Measurements from ENCODE around the gene ARHGEF4.

DNA sequence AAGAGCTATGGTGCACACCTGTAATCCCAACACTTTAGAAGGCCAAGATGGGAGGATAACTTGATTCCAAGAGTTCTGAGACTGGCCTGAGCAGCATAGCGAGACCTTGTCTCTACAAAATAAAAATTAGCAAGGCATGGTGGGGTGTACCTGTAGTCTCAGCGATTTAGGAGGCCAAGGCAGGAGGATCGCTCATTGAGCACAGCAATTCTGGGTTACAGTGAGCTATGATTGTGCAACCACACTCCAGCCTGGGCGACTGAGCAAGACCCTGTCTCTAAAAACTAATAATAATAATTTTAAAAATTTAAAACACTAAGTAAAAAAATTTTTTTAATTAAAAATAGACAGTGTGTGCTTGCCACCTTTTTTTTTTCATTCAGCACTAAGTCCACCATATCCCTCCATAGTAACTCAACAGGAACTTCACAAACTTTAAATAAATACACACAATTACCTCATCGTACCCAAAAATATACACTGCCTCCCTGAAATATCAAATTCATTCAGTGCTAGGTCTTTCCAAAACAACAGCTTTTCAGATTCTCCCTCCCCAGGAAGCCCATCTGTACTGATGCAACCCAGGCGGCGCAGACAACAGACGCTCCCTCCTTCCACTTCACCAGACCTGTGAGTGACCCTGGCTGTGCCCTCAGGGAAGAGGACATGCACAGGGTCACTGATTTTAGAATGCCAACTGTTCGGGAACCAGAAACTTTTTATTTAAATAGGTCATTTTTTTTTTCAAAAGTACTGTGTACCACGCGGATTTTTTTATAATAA, 227.0 kb downstream of the ARHGEF4 start:
- TF ChIP-seq, protein P1, sequence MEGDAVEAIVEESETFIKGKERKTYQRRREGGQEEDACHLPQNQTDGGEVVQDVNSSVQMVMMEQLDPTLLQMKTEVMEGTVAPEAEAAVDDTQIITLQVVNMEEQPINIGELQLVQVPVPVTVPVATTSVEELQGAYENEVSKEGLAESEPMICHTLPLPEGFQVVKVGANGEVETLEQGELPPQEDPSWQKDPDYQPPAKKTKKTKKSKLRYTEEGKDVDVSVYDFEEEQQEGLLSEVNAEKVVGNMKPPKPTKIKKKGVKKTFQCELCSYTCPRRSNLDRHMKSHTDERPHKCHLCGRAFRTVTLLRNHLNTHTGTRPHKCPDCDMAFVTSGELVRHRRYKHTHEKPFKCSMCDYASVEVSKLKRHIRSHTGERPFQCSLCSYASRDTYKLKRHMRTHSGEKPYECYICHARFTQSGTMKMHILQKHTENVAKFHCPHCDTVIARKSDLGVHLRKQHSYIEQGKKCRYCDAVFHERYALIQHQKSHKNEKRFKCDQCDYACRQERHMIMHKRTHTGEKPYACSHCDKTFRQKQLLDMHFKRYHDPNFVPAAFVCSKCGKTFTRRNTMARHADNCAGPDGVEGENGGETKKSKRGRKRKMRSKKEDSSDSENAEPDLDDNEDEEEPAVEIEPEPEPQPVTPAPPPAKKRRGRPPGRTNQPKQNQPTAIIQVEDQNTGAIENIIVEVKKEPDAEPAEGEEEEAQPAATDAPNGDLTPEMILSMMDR (IDR thresholded peaks at IDR 0.05; ENCODE audit: extremely low read depth in 1 of 2, insufficient read depth in 1 of 2, low read depth in 1 of 2, low read length in 2 of 2): no peak
- no peak for TF ChIP-seq POLR2A (IDR thresholded peaks at IDR 0.05; ENCODE audit: low read depth, low read length)
- TF ChIP-seq, protein P2, sequence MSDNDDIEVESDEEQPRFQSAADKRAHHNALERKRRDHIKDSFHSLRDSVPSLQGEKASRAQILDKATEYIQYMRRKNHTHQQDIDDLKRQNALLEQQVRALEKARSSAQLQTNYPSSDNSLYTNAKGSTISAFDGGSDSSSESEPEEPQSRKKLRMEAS (IDR thresholded peaks at IDR 0.05; ENCODE audit: insufficient read depth, insufficient read length): no peak
- no peak for TF ChIP-seq POLR2AphosphoS5 (IDR thresholded peaks at IDR 0.05; ENCODE audit: insufficient read depth, low read depth, low read length)
- TF ChIP-seq JUN (IDR thresholded peaks at IDR 0.05; ENCODE audit: borderline replicate concordance, insufficient read depth, insufficient read length, low read depth): no peak
- no peak for TF ChIP-seq FOS (IDR thresholded peaks at IDR 0.05; ENCODE audit: borderline replicate concordance, insufficient read depth, low read length)
- TF ChIP-seq EZH2 (IDR thresholded peaks at IDR 0.05; ENCODE audit: borderline replicate concordance, low read depth, low read length, severe bottlenecking): no peak
- TF ChIP-seq GATA2 (IDR thresholded peaks at IDR 0.05; ENCODE audit: insufficient read depth, insufficient read length, low read depth, low read length): no peak
- TF ChIP-seq MYC (IDR thresholded peaks at IDR 0.05; ENCODE audit: low read depth, low read length): no peak

All from endothelial cell of umbilical vein (primary cell).